Endothelial cell of umbilical vein (primary cell): ENCODE data around the gene BLVRA. TPM values are rescaled to one million over a fixed set of nuclear protein-coding genes. Genes with fewer than 3 reads are reported as not detected.
"Not testable (repeated sequence)": the region's sequence is repeated elsewhere in the genome, so short reads cannot be mapped to it uniquely, and the experiment has no call there.

Source experiments
- BruUV-seq: library from RNA; stranded (reverse); fragments of 400-500 nt; replicated peaks from 2 replicates; lab custom pipeline; 2021; lab: Mats Ljungman, UMichigan
- CTCF ChIA-PET: fragments of 300-600, 350-600 bp; sonication (Branson Sonifier 250); formaldehyde crosslinking; loops from one replicate; lab custom pipeline; 2021; ENCODE audit warnings: antibody characterized with exemption, inconsistent platforms; lab: Charles Lee
- POLR2A ChIA-PET: fragments of 300-600, 350-600 bp; sonication (Branson Sonifier 250); formaldehyde crosslinking; loops from one replicate; lab custom pipeline; 2021; ENCODE audit warnings: antibody characterized with exemption, inconsistent platforms; lab: Charles Lee
- DNase-seq: peaks from one replicate; pipeline ENCODE4 v3.0.0-alpha.2; 2011; ENCODE audit warnings: low read depth, low spot score
- FAIRE-seq: peaks from 2 replicates; lab custom pipeline; 2011; peaks lifted over from hg19 to GRCh38; lab: Jason Lieb, UNC
- H2AFZ ChIP-seq: 2 replicates; pipeline ENCODE4 v1.6.0; 2012; ENCODE audit warnings: low read depth, low read length, control low read depth, inconsistent platforms
- H3K27ac ChIP-seq: 2 replicates; pipeline ENCODE4 v1.5.1; 2011; ENCODE audit warnings: low read depth, mild to moderate bottlenecking, control low read depth, low read length, moderate library complexity; ENCODE audit not compliant: insufficient read depth
- H3K27me3 ChIP-seq, 2 experiments: 2 replicates each; pipeline versions ENCODE4 v1.6.0 to v1.6.1; 2011; ENCODE audit warnings: low read length in 2 of 2, mixed read lengths in 1 of 2; ENCODE audit not compliant: control insufficient read depth in 2 of 2, insufficient read depth in 2 of 2
- H3K36me3 ChIP-seq, 2 experiments: 2 replicates in 1 of 2; 3 replicates in 1 of 2; pipeline ENCODE4 v1.5.1; 2011; ENCODE audit warnings: low read length in 2 of 2, mild to moderate bottlenecking in 1 of 2, moderate library complexity in 1 of 2; ENCODE audit not compliant: control insufficient read depth in 2 of 2, insufficient read depth in 2 of 2; ENCODE audit errors: extremely low read depth in 1 of 2
- H3K4me1 ChIP-seq: 3 replicates; pipeline ENCODE4 v1.5.1; 2011; ENCODE audit warnings: mild to moderate bottlenecking, low read length; ENCODE audit not compliant: control insufficient read depth, insufficient read depth; ENCODE audit errors: extremely low read depth
- H3K4me2 ChIP-seq: 2 replicates; pipeline ENCODE4 v1.6.1; 2011; ENCODE audit warnings: low read length, control low read depth, mixed read lengths; ENCODE audit not compliant: insufficient read depth
- H3K4me3 ChIP-seq, 3 experiments: fragments of 200-600 bp in 1 of 3; sonication (generic), shearing (Covaris generic) in 1 of 3; replicated peaks in 1 of 3; 2 replicates each; pipeline ENCODE4 v1.5.1; 2011 to 2016; ENCODE audit warnings: control low read depth in 3 of 3, low read length in 3 of 3, mild to moderate bottlenecking in 2 of 3, inconsistent platforms in 1 of 3, low read depth in 1 of 3, moderate library complexity in 1 of 3; ENCODE audit not compliant: insufficient read depth in 1 of 3
- H3K79me2 ChIP-seq: 2 replicates; pipeline ENCODE4 v1.6.0; 2012; ENCODE audit warnings: low read length, inconsistent platforms; ENCODE audit not compliant: control insufficient read depth, insufficient read depth
- H3K9ac ChIP-seq: replicated peaks from 2 replicates; pipeline ENCODE3; 2011; ENCODE audit warnings: low read length, control low read depth; ENCODE audit not compliant: insufficient read depth; ENCODE audit errors: extremely low read depth
- H3K9me1 ChIP-seq: replicated peaks from 3 replicates; pipeline ENCODE4 v1.6.0; 2011; ENCODE audit warnings: mild to moderate bottlenecking, low read length; ENCODE audit not compliant: control insufficient read depth, insufficient read depth; ENCODE audit errors: extremely low read depth
- H3K9me3 ChIP-seq: replicated peaks from 2 replicates; pipeline ENCODE4 v1.5.1; 2012; ENCODE audit warnings: low read length, inconsistent platforms; ENCODE audit not compliant: control insufficient read depth, insufficient read depth
- H4K20me1 ChIP-seq: replicated peaks from 2 replicates; pipeline ENCODE3; 2011; ENCODE audit warnings: mild to moderate bottlenecking, low read length; ENCODE audit not compliant: control insufficient read depth, insufficient read depth; ENCODE audit errors: extremely low read depth
- EZH2 ChIP-seq: IDR thresholded peaks from 2 replicates; pipeline ENCODE4 v1.6.1; 2012; ENCODE audit warnings: borderline replicate concordance, low read depth, mild to moderate bottlenecking, moderate library complexity, low read length, inconsistent platforms; ENCODE audit not compliant: severe bottlenecking
- FOS ChIP-seq: IDR thresholded peaks from 2 replicates; pipeline ENCODE4 v1.6.1; 2011; ENCODE audit warnings: mild to moderate bottlenecking, low read length, moderate library complexity, borderline replicate concordance; ENCODE audit not compliant: insufficient read depth
- GATA2 ChIP-seq: IDR thresholded peaks from 2 replicates; pipeline ENCODE4 v1.7.0; 2011; ENCODE audit warnings: low read depth, mild to moderate bottlenecking, moderate library complexity, mixed read lengths, low read length; ENCODE audit not compliant: insufficient read length, insufficient read depth
- JUN ChIP-seq: IDR thresholded peaks from 2 replicates; pipeline ENCODE4 v1.6.1; 2011; ENCODE audit warnings: borderline replicate concordance, low read depth; ENCODE audit not compliant: insufficient read length, insufficient read depth
- MYC ChIP-seq: IDR thresholded peaks from one replicate; pipeline ENCODE4 v1.6.1; 2011; ENCODE audit warnings: mild to moderate bottlenecking, low read depth, low read length
- POLR2A ChIP-seq: IDR thresholded peaks from 2 replicates; pipeline ENCODE4 v1.6.1; 2012; ENCODE audit warnings: low read depth, mild to moderate bottlenecking, control low read depth, low read length
- POLR2AphosphoS5 ChIP-seq: IDR thresholded peaks from 2 replicates; pipeline ENCODE4 v1.6.1; 2012; ENCODE audit warnings: low read depth, mild to moderate bottlenecking, control low read depth, low read length, moderate library complexity; ENCODE audit not compliant: insufficient read depth
- dilution Hi-C: fragments of 300-500 bp; cut with MboI; formaldehyde crosslinking; loops from one replicate; pipeline ENCODE4 v1.15.0; 2019; ENCODE audit warnings: low sequenced_read_pairs; ENCODE audit not compliant: extremely low pct_ligation_motif_present
- intact Hi-C: fragments of 100-400 bp; cut with micrococcal nuclease; formaldehyde crosslinking; loops from one replicate; pipeline ENCODE4 v1.10.0; 2022
- polyA plus RNA-seq, 4 experiments: library from polyadenylated mRNA; depleted of rRNA in 3 of 4; stranded (reverse) in 3 of 4; unstranded in 1 of 4; fragments of >200 nt; gene quantifications; 2 replicates each; pipeline versions ENCODE4 v1.2.1 to v1.2.3, GENCODE V29; 2011 to 2012; ENCODE audit warnings: missing spikeins in 1 of 4
- total RNA-seq: library from RNA; stranded (reverse); gene quantifications from 2 replicates; pipeline ENCODE4 v1.2.3, GENCODE V29; 2021
- TF ChIP-seq, protein P1 (sequence below), 2 donors: IDR thresholded peaks; 1 replicate in 1 of 2; 2 replicates in 1 of 2; pipeline ENCODE4 v1.5.1; 2011; ENCODE audit warnings: low read length in 2 of 2, mild to moderate bottlenecking in 2 of 2, moderate library complexity in 2 of 2, control low read depth in 1 of 2, inconsistent platforms in 1 of 2, low read depth in 1 of 2; ENCODE audit not compliant: insufficient read depth in 1 of 2; ENCODE audit errors: extremely low read depth in 1 of 2
- TF ChIP-seq, protein P2 (sequence below): IDR thresholded peaks from 2 replicates; pipeline ENCODE4 v1.6.1; 2011; ENCODE audit not compliant: insufficient read depth, insufficient read length

The BLVRA gene
- total and polyA plus RNA-seq, 2 donors (not counting 3 experiments of a cell fraction or from before 2014, with no cell fraction given), result 24.0 to 34.5 TPM

DNA sequence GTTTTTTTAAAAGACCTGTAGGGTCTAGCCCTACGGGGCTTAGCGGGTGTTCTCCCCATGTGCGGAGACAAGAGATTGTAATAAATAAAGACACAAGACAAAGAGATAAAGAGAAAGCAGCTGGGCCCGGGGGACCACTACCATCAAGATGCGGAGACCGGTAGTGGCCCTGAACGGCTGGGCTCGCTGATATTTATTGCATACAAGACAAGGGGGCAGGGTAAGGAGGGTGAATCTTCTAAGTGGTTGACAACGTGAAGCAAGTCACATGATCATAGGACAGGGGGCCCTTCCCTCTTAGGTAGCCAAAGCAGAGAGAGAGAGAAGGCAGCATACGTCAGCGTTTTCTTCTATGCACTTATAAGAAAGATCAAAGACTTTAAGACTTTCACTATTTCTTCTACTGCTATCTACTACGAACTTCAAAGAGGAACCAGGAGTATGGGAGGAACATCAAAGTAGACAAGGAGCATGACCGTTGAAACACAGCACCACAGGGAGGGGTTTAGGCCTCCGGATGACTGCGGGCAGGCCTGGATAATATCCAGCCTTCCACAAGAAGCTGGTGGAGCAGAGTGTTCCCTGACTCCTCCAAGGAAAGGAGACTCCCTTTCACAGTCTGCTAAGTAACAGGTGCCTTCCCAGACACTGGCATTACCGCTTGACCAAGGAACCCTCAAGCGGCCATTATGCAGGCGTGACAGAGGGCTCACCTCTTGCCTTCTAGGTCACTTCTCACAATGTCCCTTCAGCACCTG is 23.7 kb upstream of the BLVRA start:
- H3K9me1 ChIP-seq, H3K4me3 ChIP-seq, H3K4me1 ChIP-seq, CTCF ChIA-PET, dilution Hi-C loops, H3K79me2 ChIP-seq, H3K9me3 ChIP-seq, FAIRE-seq, BruUV-seq, H3K27me3 ChIP-seq, H3K9ac ChIP-seq, H4K20me1 ChIP-seq, POLR2A ChIA-PET, H3K27ac ChIP-seq, H3K4me2 ChIP-seq, H2AFZ ChIP-seq, H3K36me3 ChIP-seq, DNase-seq, intact Hi-C loops: not testable (repeated sequence)

DNA sequence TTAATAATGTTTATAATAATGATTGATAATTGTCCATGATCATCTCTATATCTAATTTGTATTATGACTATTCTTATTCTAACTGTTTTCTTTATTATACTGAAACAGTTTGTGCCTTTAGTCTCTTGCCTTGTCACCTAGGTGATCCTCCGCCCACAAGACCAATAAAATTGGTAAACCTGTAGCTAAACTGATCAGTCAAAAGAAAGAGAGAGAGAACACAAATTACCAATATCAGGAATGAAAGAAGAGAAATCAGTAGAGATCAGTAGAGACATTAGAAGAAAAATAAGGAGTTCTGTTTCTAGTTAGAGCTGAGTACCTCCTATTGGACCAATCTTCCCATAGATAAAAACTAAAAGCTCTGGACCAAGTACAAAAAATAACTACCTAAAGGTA is 23.1 kb upstream of the BLVRA start:
- no TSS peak for BruUV-seq
- DNase-seq (no peak), FAIRE-seq (no peak)
- H3K27ac ChIP-seq, result no peak overlapping the region
- TF ChIP-seq POLR2A (no peak), POLR2AphosphoS5 (no peak), MYC (no peak), EZH2 (no peak), GATA2 (no peak), JUN (no peak), FOS (no peak)
- TF ChIP-seq, protein P1, sequence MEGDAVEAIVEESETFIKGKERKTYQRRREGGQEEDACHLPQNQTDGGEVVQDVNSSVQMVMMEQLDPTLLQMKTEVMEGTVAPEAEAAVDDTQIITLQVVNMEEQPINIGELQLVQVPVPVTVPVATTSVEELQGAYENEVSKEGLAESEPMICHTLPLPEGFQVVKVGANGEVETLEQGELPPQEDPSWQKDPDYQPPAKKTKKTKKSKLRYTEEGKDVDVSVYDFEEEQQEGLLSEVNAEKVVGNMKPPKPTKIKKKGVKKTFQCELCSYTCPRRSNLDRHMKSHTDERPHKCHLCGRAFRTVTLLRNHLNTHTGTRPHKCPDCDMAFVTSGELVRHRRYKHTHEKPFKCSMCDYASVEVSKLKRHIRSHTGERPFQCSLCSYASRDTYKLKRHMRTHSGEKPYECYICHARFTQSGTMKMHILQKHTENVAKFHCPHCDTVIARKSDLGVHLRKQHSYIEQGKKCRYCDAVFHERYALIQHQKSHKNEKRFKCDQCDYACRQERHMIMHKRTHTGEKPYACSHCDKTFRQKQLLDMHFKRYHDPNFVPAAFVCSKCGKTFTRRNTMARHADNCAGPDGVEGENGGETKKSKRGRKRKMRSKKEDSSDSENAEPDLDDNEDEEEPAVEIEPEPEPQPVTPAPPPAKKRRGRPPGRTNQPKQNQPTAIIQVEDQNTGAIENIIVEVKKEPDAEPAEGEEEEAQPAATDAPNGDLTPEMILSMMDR (IDR thresholded peaks at IDR 0.05; ENCODE audit: extremely low read depth in 1 of 2, insufficient read depth in 1 of 2, low read depth in 1 of 2, low read length in 2 of 2), result no peak
- TF ChIP-seq, protein P2, sequence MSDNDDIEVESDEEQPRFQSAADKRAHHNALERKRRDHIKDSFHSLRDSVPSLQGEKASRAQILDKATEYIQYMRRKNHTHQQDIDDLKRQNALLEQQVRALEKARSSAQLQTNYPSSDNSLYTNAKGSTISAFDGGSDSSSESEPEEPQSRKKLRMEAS, result no peak
- no peak overlapping the region for H2AFZ ChIP-seq
- no peaks in the 10 kb centered on the region for H3K9me3 ChIP-seq
- no peaks in the 10 kb centered on the region for H4K20me1 ChIP-seq
- CTCF ChIA-PET, result interaction anchor here (1.1 kb wide), 1 partner anchor 153 kb away, joined by 3 read pairs; the partner anchor contains the start of gene STK17A
- H3K9ac ChIP-seq, result no peak overlapping the region
- H3K4me3 ChIP-seq, result no peak overlapping the region
- no peaks in the 10 kb centered on the region for H3K79me2 ChIP-seq
- dilution Hi-C loops (no loop called here), intact Hi-C loops (no loop called here)
- peaks cover 2 to 3% of the 10 kb centered on the region in 2 experiments for H3K27me3 ChIP-seq
- POLR2A ChIA-PET, result no interaction called here
- no peak overlapping the region for H3K4me2 ChIP-seq
- no peaks in the 10 kb centered on the region for H3K36me3 ChIP-seq
- H3K4me1 ChIP-seq, result peaks cover 3% of the 10 kb centered on the region
- H3K9me1 ChIP-seq, result no peaks in the 10 kb centered on the region
